HG03469 (cell line): ENCODE measurements around the gene UBASH3A.

Experiments used
- ATAC-seq: cut with Tn5 transposase; IDR thresholded peaks from one replicate; pipeline ENCODE4 v1.9.1; 2021; ENCODE audit warnings: mild to moderate bottlenecking, moderate library complexity, moderate number of reproducible peaks; ENCODE audit not compliant: unreplicated experiment

UBASH3A gene

DNA sequence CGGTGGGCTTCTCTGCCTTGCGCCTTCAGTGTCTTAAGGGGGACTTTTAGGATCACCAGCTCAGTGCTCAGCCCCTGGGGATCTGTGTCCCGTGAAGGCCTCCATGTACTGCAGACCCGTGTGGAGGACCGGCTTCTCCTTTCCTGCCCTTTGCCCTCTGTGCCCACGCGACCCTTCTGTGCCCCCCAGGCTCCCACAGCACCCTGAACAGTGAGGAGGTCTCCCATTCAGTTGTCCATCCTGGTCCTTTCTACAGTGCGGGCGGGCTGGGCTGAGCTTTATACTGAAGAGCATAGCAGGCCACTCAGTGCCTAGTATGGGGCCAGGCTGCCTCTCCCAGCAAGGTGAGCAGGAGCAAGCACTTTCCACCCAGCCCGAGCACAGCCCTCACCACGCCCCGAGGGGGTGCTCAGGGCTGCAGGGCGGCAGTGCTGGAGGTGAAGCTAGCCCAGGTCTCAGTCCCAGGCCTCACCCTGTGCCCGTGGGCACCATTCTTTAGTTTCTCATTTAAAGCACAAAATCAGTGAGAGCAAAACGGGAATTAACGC is 29.7 kb upstream of the UBASH3A start:
- no peak for ATAC-seq

DNA sequence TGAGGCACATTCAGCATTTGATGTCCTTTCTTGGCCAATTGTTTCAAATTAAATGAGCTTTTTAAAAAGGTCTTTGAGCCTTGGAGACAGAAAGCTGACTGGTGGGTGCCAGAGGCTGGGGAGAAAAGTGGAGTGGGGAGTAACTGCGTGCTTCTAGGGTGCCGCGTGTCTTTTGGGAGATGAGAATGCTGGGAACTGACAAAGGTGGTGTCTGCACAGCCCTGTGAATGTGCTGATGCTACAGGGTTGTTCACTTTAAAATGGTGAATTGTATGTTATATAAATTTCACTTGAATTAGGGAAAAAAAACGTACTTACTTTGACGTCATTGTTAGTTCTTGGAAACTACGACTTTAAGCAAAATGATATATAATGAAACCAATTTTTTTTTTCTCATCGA is 29.2 kb upstream of the UBASH3A start:
- no peak for ATAC-seq

- ATAC-seq = no peak
These were observed 28.7 kb upstream of the UBASH3A start for GRCh38 chr21:42374864-42375499.

DNA sequence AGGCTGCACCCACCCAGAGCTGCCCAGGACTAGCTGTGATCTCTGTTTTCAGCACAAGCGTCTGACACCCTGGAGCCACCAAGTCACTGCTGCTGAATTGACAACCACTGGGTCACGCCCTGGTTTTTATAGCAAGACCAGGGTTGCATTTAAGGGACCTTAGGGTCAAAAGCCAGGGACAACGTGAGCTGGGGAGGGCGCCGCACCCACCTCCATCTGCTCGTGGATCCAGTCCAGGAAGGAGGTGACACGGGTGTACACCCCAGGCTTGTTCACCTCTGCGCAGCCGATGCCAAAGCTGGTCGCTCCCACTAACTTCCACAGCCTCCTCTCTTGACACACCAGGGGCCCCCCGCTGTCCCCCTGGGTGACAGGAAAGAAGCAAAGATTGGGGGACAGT is 28.2 kb upstream of the UBASH3A start:
- ATAC-seq = no peak

DNA sequence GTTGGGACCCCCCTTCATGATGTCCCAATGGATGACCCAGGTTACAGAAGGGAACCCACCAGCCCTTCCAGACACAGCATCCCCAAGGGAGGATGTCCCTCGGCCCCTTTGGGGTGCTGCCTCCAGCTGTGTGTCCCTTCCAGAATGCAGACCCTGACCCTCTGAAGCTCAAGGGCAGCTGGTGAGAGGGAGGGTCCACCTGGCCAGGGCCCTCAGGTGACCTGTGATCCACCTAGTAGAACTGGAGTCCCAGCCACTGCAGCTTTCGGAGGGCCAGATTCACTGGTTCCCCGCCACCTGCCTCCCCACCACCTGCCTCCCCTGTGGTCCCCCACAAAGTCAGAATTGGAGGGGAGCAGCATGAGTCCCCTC is 27.8 kb upstream of the UBASH3A start:
- no peak for ATAC-seq

DNA sequence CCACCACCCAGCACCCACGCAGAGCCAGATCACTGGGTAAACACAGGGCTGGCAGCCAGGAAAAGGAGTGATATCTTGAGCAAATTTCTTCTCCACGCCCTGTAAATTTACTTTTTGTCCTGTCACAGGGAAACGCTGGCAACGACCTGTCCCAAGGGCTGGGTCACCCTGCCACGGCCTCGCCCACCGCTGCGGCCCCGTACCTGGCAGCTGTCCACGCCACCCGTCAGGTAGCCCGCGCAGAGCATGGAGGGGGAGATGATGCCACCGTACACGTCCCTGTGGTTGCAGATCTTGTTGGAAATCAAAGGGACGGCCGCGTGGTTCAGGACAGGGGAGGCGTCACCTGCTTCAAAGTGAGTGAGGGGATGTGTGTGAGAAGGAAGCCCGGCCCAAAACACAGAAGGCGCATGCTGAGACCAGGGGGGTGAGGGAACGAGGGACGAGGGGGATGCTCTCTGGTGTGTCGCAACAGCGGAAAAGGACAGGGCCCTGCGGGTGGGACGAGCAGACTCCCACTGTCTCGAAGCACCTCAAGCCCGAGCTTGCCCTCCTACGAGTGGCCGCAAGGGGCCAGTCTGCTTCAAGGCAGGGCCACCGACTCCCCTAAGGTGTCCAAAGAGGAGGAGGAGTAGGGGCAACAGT is 27.2 kb upstream of the UBASH3A start:
- no peak for ATAC-seq

GRCh38 chr21:42377211-42377950 is 26.3 kb upstream of the UBASH3A start:
- no peak for ATAC-seq

DNA sequence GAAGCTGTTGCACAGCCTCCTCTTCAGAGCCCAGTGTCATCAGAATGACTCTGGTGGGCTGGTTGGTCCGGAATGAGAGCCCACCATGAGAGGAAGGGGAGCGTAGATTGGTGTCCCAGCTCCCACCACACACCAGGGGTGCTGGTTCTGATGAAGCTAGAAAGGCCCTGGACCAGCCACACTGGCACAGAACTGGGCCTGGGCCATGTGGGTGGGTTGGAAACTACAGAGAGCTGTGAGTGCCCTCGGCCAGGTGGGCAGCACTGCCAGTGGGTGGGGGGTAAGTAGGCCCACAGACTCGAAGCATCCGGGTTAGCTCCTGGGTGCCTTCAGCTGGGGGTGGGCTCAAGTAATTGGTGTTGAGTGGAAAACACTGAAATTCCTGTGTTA is 25.8 kb upstream of the UBASH3A start:
- no peak for ATAC-seq

DNA sequence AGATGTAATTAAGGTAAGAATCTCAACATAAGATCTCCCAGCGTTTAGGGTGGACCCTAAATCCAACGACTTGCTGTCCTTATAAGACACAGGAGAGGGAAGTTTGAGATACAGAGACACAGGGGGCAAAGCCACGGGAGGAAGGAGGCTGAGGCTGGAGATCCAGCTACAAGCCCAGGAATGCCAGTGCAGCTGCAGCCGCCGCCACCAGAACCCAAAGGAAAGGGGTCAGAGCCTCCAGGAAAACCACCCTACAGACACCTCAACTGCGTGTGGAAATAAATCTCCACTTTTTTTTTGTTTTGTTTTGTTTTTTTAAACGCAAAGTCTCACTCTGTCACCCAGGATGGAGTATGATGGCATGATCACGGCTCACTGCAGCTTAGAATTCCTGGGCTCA is 25.3 kb upstream of the UBASH3A start:
- no peak for ATAC-seq

DNA sequence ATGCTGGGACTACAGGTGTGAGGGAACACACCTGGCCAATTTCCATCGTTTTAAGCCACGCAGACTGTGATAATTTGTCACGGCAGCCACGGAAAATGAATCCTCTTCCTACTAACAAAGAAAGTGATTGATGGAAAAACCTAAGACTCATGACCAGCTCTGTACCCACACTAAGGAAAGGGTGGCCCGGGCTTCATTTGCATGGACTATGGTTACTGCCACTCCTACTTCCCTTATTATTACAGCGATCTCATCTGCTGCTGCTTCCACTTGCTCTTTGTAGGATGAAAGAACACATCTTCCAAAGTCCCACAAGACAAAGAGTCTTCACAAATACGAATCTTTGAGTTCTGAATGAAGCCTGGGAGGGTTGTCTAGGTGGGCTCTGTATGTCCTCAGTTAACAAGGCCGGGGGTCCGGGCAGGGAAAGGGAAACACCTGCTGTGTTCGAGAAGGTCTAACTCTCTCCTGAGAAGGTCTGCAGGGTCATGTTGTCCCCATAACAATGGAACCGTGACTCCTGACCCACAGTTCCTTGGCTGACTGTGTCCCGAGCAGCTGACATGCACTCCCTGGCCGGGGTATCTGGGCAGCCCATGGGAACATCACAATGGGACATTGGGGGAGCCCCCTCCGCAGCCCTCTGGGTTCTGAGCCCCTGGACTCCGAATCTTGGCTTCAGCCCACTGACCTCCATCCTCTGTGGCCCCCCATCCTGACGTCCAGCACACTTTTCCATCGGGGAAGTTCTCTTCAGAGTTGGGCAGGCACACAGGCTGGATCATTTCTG is 24.1 kb upstream of the UBASH3A start:
- ATAC-seq = no peak

- ATAC-seq = no peak
These were observed 22.2 kb upstream of the UBASH3A start for GRCh38 chr21:42381347-42381984.

DNA sequence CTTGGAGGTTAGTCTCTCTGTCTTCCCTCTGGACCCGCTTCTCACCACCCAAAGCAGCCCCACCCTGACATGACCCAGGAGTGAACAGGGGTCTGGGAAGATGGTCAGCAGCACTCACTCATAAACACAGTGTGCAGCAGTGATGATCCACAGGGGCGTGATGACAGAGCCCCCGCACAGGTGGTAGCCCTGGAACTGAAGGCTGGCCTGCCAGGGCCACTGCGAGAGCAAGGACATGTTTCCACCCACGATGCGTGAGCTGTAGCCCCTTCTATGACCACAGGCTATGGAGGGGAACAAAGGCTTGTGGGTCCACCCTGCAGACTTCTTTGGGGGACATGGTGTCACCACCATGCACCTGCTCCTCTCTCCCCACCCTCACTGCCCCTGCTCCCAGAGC is 20.8 kb upstream of the UBASH3A start:
- no peak for ATAC-seq

GRCh38 chr21:42383331-42383730 is 20.4 kb upstream of the UBASH3A start:
- ATAC-seq = no peak

DNA sequence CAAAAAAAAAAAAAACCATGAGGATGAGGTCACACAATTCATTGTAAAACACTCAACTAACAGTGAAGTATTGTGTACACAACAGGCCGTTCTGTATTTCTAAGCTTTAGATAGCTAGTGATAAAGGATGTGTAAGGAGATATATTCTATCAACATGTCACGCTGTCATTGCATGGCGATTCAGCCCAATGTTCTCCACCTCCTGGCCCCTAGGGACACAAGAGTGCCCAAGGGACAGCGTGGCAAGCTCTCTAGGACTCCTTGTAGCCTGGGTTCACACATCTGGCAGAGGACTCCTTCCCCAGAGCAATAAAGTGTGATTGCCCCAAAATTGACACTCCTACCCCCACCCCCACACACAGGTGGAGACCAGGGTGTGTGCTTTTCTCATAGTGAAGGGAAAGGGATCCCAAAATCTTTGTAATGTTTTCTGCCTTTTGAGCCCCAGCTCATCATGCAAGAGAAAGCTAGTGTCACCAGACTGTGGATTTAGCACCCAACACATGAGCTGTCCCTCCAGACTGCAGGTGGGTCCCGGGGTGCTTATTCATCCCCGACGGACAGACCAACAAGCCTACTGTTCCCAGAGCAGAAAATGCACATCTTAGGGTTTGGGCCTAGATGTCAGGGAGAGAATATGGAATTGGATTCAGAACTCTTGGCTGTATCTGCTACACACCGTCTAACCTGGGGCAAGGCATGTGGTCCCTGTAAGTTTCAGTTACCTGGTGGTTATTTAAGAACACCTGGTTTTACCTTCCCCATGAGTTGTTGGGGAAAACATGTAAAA is 19.4 kb upstream of the UBASH3A start:
- ATAC-seq = no peak

GRCh38 chr21:42384989-42385388 is 18.7 kb upstream of the UBASH3A start:
- ATAC-seq = no peak

- ATAC-seq = no peak
These were observed 18.1 kb upstream of the UBASH3A start for GRCh38 chr21:42385619-42386018.

GRCh38 chr21:42386034-42386591 is 17.6 kb upstream of the UBASH3A start:
- no peak for ATAC-seq

DNA sequence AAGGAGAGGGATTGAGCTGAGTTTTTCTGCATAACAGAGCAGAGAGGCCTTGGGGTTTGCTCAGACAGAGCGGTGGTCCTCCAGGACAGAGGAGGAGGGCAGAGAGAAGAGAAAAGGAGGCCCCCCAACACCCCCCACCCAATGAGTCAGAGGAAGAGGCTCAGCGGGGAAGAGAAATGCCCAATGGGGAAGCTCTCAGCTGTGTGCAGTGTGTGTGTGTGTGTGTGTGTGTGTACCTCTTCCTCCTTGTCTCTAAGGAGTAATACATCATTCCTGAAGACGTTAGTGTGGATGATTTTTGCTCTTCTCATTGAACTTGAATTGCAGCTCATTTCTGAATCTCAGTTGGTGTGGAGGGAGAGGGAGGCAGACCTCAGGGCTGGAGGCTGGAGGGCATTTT is 16.5 kb upstream of the UBASH3A start:
- no peak for ATAC-seq

DNA sequence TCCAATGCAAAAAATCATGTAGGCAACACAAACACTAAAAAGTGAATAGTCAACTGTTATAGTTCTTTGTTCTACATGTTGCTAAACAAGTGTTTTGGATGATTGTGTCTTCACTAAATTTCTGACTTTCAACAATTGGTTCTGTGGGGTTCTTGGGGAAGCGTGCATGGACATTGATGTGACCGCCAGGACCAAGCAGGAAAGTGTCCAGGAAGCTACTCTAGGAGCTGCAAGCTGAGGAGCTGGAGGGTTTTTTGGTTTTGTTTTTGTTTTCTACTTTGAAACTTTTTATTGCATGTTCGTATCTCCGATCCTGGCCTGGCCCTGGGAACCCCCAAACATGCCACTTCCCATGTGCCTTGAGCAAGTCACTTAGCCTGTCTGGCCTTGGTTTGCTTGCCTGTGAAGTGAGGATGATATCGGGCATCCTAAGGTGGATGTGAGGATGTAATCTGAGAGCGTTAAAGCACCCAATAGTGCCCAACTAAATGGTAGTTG is 15.8 kb upstream of the UBASH3A start:
- ATAC-seq = no peak
